Globus pallidus (tissue), 1 donor: ENCODE measurements around the gene POLR1A.

Source experiments
- DNase-seq: peaks from one replicate; pipeline ENCODE4 v3.0.0-alpha.2; 2015; ENCODE audit warnings: low spot score

Gene POLR1A

DNA sequence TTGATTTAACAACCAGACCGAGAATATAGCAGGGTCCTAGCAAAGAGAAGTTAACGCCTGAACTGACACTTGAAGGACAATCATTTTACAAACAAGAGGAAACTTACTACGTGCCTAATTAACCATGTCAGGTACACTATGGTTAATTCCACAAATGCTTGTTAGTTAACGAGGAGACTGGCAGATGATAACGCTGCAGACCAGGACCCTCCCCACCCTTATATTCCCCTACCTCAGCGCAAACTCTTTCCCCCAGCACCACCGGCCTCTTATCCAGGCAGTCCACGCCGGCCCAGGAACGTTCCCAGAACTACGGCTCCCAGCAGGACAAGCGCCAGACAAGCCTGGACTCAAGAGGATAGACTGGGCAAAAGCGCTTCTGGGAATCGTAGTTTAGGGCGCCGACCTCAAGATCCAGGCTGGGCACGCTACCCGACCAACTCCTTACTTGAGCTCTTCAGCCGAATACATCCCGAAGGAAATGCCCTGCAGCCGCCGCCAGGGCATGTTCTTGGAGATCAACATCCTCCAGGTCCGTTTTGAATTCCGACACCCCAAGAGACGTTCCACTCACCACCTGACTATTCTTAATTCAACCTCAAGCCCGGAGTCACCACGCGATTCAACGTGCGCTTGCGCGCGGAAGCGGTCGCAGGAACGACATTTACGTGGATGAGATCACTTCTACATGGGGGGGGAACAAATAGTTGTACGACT is at the start of gene POLR1A:
Gene POLR1A, minus strand, starts transcription at position 635 of the 717 bp plus-strand sequence. Its CDS starts 110 bp downstream, at position 525.
- peak; percentile 98 for DNase-seq

DNA sequence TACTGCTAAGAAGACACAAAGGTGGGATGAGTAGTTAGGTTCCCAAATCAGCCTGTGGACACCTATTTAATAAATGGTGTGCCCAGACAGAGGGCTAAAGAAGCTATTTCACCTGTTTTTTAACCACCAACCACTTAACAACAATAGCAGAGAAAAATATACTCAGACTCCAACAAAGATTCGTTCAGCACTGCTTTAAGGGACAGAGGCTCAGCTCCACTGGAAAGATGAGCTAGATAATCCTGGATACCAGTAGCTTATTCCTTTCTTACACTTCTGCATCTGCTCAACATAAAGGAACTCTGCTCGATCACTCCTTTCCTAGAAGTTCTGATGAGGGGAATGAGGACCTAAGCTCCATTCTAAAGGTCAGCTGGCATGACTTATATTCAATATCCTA is 44.8 kb upstream of the POLR1A start:
- no peak for DNase-seq

DNA sequence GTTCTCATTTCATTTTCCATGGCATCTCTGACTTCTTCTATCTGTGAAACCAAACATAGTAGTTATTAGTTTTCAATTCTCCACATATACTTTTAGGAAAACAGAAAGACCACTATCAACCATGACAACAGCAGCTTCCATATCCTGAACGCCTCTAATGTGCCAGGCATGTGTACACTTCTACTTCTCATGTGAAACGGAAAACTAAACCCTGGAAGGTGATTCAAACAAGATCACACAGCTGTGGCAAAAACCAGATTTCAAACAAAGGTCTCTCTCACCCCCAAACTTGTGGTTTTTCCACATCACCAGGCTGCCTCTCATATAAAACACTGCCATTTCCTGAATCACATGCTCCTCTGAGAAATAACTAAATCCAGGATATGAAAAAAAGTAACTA is 42.1 kb upstream of the POLR1A start:
- DNase-seq, result no peak

DNA sequence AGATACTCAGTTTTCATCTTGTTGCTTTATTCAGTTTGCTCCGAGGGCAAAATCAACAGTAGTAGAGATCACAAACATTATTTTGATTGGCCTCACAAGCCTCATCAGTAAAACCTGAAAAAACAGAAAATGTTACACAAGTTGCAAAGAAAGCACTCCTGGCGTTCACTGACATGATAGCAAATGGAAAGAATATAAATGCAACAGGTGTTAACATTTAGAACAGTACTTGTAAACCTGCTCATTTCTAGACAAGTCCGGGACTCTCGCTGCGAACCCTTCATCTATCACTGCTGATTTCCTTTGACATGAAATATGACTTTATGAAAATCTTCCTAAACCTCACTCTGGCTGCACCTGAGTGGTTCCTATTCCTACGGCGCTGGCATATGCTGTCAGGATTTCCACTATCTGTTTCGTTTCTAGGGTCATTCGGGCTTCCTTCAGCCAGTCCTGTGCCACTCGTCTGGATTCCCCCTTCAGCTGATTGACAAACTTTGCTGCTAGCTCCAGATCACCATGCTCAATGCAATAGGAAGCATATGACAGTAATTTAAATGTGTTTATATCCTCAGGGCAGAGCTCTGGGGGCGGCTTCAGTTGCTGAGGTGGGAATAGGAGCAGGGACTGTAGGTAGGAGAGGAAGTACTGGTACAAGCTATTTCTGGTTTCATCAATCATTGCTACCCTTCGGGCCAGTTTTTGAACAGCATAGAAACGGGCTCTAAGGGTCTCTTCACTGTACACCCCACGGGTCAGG is 38.4 kb upstream of the POLR1A start:
- DNase-seq, result no peak

DNA sequence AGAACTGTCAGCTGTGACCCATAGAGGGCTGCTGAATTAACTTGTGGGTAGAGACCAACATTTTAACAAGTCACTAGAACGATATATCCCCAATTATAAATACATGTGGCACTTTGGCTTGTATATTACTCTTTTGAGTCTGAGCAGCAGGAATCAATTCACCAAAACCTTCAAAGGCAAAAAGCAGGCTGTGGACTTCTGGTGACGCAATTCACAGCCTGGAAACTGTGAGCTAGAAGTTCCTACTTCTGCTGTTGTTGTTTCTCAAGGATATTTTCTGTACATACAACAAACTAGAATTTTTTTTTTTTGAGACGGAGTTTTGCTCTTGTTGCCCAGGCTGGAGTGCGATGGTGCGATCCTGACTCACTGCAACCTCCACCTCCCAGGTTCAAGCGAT is 37.6 kb upstream of the POLR1A start:
- DNase-seq, result no peak

DNA sequence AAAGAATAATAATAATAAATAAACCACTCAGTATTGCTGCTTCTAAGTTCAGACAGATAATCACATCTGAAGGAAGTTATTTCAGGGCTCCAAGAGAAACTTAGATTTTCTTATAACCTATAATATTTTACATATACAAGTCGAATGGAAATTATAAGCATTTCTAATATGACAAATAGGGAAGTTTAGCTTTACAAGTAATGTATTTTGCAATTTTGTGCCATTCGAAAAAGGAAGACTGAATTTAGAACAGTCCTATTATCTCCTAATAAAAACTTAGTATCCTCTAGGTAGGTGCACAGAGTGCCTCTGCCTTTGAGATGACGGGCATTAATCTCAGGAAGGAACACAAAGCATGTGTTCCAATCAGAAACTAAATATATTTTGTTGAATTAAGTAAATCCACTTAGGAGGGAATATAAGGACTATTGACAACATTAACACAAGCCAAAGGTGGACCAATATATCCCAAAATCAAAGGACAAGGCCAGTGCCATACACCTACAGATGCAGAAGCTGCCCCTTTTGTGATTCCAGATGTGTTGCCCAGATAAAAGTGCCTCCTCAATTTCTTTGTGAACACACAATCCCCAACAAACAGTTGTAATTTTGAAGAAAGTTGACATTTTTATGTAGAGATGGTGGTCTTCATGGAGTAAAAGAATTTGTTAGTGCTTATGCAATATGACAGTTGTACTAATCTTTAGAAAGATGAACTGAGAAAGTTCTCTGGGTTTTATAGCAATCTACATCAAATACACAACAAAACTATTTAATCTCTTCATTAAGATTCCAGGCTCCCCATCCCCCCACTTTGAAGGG is 37.0 kb upstream of the POLR1A start:
- no peak for DNase-seq

DNA sequence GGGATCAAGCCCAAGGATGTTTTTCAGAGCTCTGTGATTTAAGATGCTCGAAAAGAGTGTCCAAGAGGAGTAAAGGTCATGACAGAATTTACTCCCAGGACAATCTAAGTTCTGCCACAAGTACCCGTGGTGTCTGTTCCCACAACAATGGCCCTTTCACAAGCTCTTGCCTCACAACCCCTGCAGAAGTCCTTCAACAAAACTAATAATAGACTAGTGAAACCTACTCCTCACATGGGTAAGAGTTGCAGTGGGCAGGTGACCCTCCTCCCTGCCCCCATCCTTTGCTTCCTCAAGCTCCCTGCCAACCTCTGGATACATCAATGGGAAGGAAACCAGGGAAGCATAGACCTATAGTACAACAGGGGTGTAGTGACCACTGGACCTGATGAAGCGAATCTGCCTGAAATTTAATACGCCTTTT is 35.3 kb upstream of the POLR1A start:
- DNase-seq, result no peak

DNA sequence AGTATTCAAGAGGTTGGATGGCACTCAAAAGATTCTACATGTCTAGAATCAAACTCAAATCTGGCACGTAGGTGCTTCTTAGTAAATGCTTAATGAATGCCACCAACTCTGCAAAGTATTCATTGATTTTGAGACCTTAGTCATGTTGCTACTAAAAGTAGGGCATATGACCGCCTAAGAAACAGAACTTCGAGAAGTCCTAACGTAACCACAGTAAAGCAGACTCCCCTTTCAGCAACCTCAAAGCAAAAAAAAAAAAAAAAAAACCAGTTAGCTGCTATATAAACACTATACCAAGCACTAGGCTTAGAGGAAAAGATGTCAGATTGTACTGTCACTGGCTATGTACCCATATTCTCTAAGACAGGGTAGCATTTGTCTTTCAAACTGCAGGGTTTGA is 34.3 kb upstream of the POLR1A start:
- no peak for DNase-seq

DNA sequence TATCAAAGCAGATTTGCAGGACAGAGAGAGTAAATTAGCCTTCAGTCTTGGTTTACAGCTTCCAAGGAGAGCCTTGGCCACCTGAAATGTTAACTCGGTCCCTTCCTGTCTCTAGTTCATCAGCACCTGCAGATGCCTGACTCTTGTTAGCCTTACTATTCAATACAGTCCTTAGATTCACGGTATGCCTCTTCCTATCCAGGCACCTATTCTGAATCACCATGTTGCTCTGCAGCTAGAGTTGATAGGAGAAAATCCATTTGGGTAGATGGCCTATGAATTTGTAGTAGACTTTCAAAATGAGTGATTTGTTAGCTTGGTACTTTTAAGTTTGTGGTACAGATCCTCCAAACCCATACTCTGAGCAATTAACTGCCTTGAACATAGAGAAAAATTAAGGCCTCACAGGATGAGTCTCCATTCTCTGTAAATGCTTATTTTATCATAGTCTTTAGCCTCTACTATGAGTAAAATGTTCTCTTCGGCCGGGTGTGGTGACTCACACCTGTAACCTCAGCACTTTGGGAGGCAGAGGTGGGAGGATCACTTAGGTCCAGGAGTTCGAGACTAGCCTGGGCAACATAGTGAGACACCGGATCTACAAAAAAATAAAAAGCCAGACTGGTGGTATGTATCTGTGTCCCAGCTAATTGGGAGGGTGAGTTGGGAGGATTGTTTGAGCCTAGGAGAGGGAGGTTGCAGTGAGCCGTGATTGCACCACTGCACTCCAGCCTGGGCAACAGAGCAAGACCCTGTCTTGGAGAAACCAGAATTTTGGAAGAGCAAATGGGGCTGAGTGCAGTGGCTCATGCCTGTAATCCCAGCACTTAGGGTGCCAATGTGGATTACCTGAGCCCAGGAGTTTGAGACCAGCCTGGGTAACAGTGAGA is 33.3 kb upstream of the POLR1A start:
- DNase-seq, result no peak

DNA sequence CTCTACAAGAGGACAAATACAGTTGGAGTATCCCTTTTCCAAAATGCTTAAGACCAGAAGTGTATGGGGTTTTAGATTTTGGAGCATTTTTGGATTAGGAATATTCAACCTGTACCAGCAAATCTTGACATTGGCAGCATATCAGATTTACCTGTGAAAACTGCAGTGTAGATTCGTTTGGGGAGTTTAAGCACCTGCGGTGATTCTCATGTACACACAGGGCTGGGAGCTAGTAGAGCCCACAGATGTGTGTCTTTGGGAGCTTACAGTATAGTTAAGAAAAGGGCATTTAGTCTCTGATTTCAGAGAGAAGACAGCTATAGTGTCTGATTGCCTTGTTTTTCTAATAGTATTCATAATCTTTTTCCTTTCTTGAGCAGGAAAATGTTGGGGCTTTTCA is 30.5 kb upstream of the POLR1A start:
- DNase-seq, result no peak

DNA sequence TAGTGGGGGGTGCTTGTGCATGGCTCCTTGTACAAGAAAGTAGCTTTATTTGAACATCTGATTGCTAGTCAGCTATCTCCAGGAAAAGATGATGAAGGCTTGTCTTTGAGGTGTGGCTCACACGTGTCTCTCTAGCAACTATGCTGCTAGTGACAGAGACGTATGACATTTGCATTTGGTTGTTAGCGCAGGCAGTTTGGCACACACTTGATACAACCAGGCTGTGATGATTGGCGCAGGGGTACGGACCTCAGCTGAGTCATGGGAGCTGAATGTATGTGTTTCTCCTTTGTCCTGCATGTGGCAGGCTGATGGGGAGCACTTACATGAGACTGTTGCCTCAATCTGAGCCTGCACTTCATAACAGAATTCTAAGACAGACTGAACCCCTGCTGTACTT is 30.0 kb upstream of the POLR1A start:
- no peak for DNase-seq

DNA sequence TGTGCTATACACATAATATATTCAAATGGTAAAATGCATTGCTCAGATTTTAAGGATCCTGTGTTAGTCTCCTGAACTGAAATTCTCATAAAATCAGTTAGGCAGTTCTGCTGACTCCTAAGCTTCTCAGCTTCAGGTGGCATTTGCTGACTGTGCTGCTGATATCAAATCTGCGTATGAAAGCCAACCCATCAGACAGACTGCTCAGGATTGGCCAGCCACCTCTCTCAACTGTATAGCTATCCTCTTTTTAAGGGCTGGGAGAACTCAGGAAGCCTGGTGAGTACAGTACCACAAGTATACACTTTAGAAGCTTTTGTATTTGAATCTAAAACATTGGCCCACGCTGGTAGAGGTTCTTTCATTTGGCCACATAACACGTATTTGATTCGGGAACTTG is 29.0 kb upstream of the POLR1A start:
- no peak for DNase-seq

DNA sequence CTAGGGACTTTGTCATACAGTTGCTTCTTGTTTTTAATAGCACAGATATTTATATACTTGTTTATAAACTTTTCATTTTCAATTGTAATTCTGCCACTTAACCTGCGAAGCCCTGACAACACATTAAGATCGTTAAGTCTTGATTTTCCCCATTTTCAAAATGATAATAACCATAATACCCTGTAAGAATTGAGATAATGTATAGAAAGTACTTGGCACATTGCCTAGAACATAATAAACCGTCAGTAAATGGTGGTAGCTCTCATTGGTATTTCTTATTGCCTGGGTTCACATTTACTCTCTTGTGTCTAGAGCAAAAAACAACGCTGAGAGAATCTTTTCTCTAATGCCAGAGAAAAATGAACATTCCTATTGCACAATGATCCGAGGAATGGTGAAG is 19.0 kb upstream of the POLR1A start:
- no peak for DNase-seq

DNA sequence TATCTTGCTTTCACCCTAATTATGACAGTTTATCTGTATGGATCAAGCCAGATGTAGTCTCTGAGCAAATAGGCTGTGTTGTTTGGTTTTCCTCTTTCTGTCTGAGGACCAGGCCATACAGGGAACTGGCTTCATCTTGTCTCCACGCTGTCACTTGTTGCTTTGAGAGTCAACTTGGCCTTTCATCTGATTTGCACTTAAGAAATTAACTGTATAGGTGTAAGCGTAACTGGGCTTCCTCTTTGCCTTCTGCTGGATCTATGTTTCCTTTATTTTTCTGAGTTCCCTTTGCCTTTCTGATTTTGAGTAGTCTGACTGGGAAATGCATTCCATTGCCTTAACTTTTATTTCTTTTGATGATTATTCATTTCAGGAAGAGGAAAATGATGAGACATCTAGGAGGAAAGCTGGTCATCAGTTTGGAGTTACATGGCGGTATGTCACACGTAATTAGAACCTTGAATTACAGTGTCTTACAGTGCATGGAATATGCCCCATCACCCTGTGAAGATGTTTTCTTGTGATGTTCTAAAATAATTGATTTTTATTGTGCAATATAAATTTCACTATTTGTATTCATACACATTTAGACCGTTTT is 17.7 kb upstream of the POLR1A start:
- DNase-seq, result no peak

DNA sequence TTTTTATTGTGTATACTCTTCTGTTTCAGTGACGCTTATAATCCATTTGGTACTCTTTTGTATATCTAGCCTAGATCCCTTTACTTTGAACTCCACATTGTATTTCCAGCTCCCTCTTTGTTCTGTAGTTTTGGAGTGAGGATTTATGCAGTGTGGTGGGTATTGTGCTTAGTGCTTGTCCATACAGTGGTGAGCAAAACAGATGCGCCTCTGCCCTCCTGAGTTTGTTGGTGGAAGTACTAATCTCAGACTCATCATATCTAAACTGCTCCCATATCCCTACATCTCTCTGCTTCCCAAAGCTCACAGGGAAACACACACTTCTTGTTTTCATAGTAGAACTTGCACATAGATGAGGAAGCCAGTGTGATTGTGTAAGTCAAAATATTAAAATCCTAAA is 12.4 kb upstream of the POLR1A start:
- DNase-seq, result no peak

DNA sequence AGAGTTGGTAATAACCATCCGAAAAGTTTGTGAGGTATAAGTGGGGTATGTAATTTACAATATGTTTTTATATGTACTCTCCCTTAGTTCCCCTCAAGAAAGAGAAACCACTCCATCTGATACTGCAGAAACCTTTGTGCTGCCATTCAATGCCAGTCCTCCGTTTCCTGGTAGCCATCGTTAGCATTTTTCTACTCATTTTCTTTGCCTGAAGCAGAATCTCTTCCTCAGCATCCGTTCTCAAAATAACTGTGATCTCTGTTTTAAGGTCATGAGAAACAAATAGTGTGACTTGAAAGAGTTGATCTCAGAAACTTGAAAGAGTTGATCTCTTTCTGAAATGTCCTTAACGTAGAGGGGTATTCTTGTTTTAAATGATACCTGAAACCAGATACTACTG is 1.3 kb upstream of the POLR1A start:
- no peak for DNase-seq

DNA sequence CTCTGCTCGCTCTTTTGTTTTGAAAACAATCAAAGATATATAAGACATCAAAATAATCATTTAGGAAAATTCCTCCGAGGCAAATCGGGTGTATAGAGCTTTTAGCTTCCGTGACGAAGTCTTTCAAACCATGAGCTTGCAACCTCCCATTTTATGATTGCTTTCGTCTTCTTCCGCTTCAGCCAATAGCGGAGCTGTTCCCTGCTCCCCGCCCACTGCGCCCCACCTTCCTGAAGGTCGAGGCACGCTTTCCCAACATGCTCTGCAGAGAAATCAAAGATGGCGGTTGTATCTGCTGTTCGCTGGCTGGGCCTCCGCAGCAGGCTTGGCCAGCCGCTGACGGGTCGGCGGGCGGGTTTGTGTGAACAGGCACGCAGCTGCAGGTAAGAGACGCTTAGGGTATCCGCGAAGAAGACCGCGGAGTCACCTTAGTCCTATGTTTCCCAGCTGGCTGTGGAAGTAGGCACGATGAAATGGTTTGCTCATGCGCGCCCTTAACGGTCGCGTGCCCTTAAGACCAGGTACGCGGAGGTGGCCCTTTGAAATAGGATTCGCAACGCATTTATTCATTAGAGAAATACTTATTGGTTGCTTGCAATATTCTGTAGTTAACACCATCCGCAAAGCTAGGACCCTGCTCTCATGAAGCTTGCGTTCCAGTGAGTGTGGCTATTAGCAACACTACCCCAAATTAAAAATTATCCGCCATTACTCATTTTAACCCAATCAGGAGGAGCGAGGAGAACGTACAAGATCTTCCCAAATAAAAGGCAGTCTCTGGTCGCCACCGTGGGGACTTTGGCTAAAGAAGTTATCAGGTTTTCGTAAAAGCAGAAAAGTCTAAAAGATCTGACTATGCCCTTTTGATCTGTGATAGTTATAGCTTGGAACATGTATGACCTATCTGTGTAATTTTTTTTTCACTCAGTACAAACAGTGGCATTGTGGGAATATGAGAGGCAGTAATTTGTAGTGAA is 571 bp upstream of the POLR1A start, which contains the start of gene PTCD3:
Gene PTCD3, plus strand, starts transcription at position 267 of the 977 bp plus-strand sequence. Its CDS starts 13 bp downstream, at position 280.
- DNase-seq, result peak; percentile 97

DNA sequence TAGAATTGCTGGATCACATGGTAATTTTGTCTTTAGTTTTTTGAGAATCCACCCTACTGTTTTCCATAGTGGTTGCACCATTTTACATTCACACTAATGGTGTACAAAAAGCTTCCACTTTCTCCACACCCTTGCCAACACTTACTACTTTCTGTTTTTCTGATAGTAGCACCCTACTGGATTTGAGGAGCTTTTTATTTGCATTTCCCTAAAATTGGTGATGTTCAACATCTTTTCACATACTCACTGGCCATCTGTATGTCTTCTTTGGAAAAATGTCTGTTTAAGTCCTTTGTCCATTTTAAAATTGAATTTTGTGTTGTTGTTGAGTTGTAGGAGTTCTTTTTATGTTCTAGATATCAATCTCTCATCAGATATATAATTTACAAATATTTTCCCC is 3.5 kb downstream of the POLR1A start:
- DNase-seq, result no peak

DNA sequence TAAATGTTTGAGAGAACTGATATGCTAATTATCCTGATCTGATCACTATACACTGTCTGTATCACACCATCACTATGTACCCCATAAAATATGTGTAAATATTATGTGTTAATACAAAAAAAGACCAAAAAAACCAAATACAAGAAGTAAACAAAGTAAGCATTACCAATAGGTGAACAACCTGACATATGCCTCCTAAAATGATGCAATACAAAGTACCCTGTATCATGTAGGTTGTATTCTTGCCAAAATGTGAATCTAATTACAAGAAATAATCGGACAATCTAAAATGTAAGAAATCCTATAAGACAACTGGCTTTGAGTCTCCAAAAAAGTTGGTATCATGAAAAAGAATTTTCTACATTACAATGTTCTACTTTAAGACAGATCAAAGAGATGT is 7.8 kb downstream of the POLR1A start:
- no peak for DNase-seq
